Measurements from ENCODE around the gene TAF3. TPM values are rescaled to one million over a fixed set of nuclear protein-coding genes. Genes with fewer than 3 reads are reported as not detected.
"Not testable (repeated sequence)": the region's sequence is repeated elsewhere in the genome, so short reads cannot be mapped to it uniquely, and the experiment has no call there.

Gene TAF3
- total RNA-seq, 1 donor from 2014 or later: 8.5 TPM

- no peak for DNase-seq (ENCODE audit: low spot score in 2 of 2)
- no peaks in the 10 kb centered on the region for H3K27me3 ChIP-seq
- no peaks in the 10 kb centered on the region for H3K4me1 ChIP-seq
- TF ChIP-seq, protein P1, sequence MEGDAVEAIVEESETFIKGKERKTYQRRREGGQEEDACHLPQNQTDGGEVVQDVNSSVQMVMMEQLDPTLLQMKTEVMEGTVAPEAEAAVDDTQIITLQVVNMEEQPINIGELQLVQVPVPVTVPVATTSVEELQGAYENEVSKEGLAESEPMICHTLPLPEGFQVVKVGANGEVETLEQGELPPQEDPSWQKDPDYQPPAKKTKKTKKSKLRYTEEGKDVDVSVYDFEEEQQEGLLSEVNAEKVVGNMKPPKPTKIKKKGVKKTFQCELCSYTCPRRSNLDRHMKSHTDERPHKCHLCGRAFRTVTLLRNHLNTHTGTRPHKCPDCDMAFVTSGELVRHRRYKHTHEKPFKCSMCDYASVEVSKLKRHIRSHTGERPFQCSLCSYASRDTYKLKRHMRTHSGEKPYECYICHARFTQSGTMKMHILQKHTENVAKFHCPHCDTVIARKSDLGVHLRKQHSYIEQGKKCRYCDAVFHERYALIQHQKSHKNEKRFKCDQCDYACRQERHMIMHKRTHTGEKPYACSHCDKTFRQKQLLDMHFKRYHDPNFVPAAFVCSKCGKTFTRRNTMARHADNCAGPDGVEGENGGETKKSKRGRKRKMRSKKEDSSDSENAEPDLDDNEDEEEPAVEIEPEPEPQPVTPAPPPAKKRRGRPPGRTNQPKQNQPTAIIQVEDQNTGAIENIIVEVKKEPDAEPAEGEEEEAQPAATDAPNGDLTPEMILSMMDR (IDR thresholded peaks at IDR 0.05): no peak
- intact Hi-C loops (cut with DNase I): no loop called here
- H3K27ac ChIP-seq: no peak overlapping the region
- peaks cover 64 to 77% of the 10 kb centered on the region in 2 donors for H3K36me3 ChIP-seq
- no peak overlapping the region for H3K4me3 ChIP-seq
- no peaks in the 10 kb centered on the region for H3K9me3 ChIP-seq
Observed at GRCh38 chr10:7804741-7805140, 13.6 kb upstream of the TAF3 start.

- H3K4me1 ChIP-seq: no peaks in the 10 kb centered on the region
- no peak overlapping the region for H3K27ac ChIP-seq
- TF ChIP-seq, protein P1 (IDR thresholded peaks at IDR 0.05): no peak
- no peaks in the 10 kb centered on the region for H3K27me3 ChIP-seq
- no peaks in the 10 kb centered on the region for H3K9me3 ChIP-seq
- no peak overlapping the region for H3K4me3 ChIP-seq
- intact Hi-C loops (cut with DNase I): no loop called here
- no peak for DNase-seq (ENCODE audit: low spot score in 2 of 2)
- peaks cover 33 to 38% of the 10 kb centered on the region in 2 donors for H3K36me3 ChIP-seq
Observed at GRCh38 chr10:7808686-7809267, 9.5 kb upstream of the TAF3 start.

- Histone ChIP-seq H3K4me3 (no peak overlapping the region), H3K4me1 (no peaks in the 10 kb centered on the region), H3K27ac (no peak overlapping the region), H3K27me3 (no peaks in the 10 kb centered on the region), H3K9me3 (no peaks in the 10 kb centered on the region), H3K36me3 (peaks cover 16 to 22% of the 10 kb centered on the region in 2 donors)
- intact Hi-C loops (cut with DNase I): no loop called here
- DNase-seq (ENCODE audit: low spot score in 2 of 2): no peak
- TF ChIP-seq, protein P1 (IDR thresholded peaks at IDR 0.05): no peak
Observed at GRCh38 chr10:7810443-7810842, 7.9 kb upstream of the TAF3 start.

- no peak for DNase-seq (ENCODE audit: low spot score in 2 of 2)
- Histone ChIP-seq H3K9me3 (no peaks in the 10 kb centered on the region), H3K27me3 (no peaks in the 10 kb centered on the region), H3K4me3 (no peak overlapping the region), H3K36me3 (peaks cover 13 to 18% of the 10 kb centered on the region in 2 donors), H3K27ac (no peak overlapping the region), H3K4me1 (no peaks in the 10 kb centered on the region)
- intact Hi-C loops (cut with DNase I): no loop called here
- TF ChIP-seq, protein P1 (IDR thresholded peaks at IDR 0.05): no peak
Observed at GRCh38 chr10:7811000-7811399, 7.3 kb upstream of the TAF3 start.

- DNase-seq (ENCODE audit: low spot score in 2 of 2); H3K4me1 ChIP-seq; H3K4me3 ChIP-seq; H3K27ac ChIP-seq; H3K9me3 ChIP-seq; intact Hi-C loops (cut with DNase I); H3K27me3 ChIP-seq: not testable (repeated sequence)
- H3K36me3 ChIP-seq: peaks cover 13 to 14% of the 10 kb centered on the region in 2 donors
Observed at GRCh38 chr10:7811743-7812142, 6.6 kb upstream of the TAF3 start.

- Histone ChIP-seq H3K4me1 (no peaks in the 10 kb centered on the region), H3K27ac (no peak overlapping the region), H3K27me3 (no peaks in the 10 kb centered on the region), H3K4me3 (no peak overlapping the region), H3K9me3 (no peaks in the 10 kb centered on the region), H3K36me3 (no peaks in the 10 kb centered on the region)
- intact Hi-C loops (cut with DNase I): no loop called here
- TF ChIP-seq, protein P1 (IDR thresholded peaks at IDR 0.05): no peak
- DNase-seq (ENCODE audit: low spot score in 2 of 2): no peak
Observed at GRCh38 chr10:7813481-7813880, 4.8 kb upstream of the TAF3 start.

Measured in ascending aorta (tissue), 2 donors.